Cardiac fibroblast (primary cell): ENCODE measurements around the gene MCF2L2.

Source experiments
- DNase-seq, 2 donors: peaks; one replicate each; pipeline versions ENCODE4 v3.0.0 to v3.0.0-alpha.2; 2010; ENCODE audit warnings: low read depth in 2 of 2
- H3K4me3 ChIP-seq, 2 donors: replicated peaks in 1 of 2; 1 replicate in 1 of 2; 2 replicates in 1 of 2; pipeline ENCODE4 v1.5.1; 2011; ENCODE audit warnings: low read depth in 2 of 2, low read length in 2 of 2, mild to moderate bottlenecking in 2 of 2, moderate library complexity in 1 of 2
- CTCF ChIP-seq: IDR thresholded peaks from one replicate; pipeline ENCODE4 v1.5.1; 2011; ENCODE audit warnings: low read depth, mild to moderate bottlenecking, low read length, inconsistent platforms

Gene MCF2L2

GRCh38 chr3:183313351-183313750 is 115.1 kb downstream of the MCF2L2 start:
- no peak for DNase-seq
- no peak overlapping the region for H3K4me3 ChIP-seq
- TF ChIP-seq CTCF, result no peak

GRCh38 chr3:183312433-183312832 is 116.0 kb downstream of the MCF2L2 start:
- DNase-seq, result no peak
- TF ChIP-seq CTCF, result no peak
- H3K4me3 ChIP-seq, result no peak overlapping the region

GRCh38 chr3:183310936-183311335 is 117.5 kb downstream of the MCF2L2 start:
- no peak overlapping the region for H3K4me3 ChIP-seq
- DNase-seq, result no peak
- no peak for TF ChIP-seq CTCF

- no peak for DNase-seq
- no peak overlapping the region for H3K4me3 ChIP-seq
- no peak for TF ChIP-seq CTCF
Observed at GRCh38 chr3:183309276-183309675, 119.1 kb downstream of the MCF2L2 start.

- no peak for TF ChIP-seq CTCF
- DNase-seq, result no peak
- no peak overlapping the region for H3K4me3 ChIP-seq
Observed at GRCh38 chr3:183308751-183309150, 119.7 kb downstream of the MCF2L2 start.

GRCh38 chr3:183307749-183308148 is 120.7 kb downstream of the MCF2L2 start:
- DNase-seq, result no peak
- TF ChIP-seq CTCF, result no peak
- H3K4me3 ChIP-seq, result no peak overlapping the region
